SK-N-SH treated with all-trans-retinoic acid at 6 μM for 48 hours (cell line): ENCODE measurements around the gene CNTFR.

Experiments
- PPARA ChIP-seq: fragments of 250-450 bp; sonication (Bioruptor Pico); IDR thresholded peaks from 2 replicates; pipeline ENCODE4 v1.5.0; 2020; ENCODE audit warnings: mild to moderate bottlenecking, borderline replicate concordance
- ZFP30 ChIP-seq: fragments of 450-650 bp; formaldehyde crosslinking; IDR thresholded peaks from 2 replicates; pipeline ENCODE4 v1.5.0; 2022; ENCODE audit warnings: mild to moderate bottlenecking, moderate library complexity

- TF ChIP-seq PPARA (CRISPR knock-in tag) (no peak), ZFP30 (CRISPR knock-in tag) (no peak)
Observed at GRCh38 chr9:34501889-34502425, 87.6 kb downstream of the CNTFR start.
